ENCODE measurements around the gene DGKA. TPM values are rescaled to one million over a fixed set of nuclear protein-coding genes. Genes with fewer than 3 reads are reported as not detected.
"Not testable (repeated sequence)": the region's sequence is repeated elsewhere in the genome, so short reads cannot be mapped to it uniquely, and the experiment has no call there.

DGKA gene
- total and polyA plus RNA-seq, 3 donors from 2014 or later = 28.9 to 40.4 (median 40.3) TPM

- peak overlapping the region; percentile 43 to 68 for H3K4me3 ChIP-seq
- H3K36me3 ChIP-seq (ENCODE audit: low read depth, missing control alignments) = no peaks in the 10 kb centered on the region
- H3K4me1 ChIP-seq = peaks cover 13% of the 10 kb centered on the region
- 0% methylated on average over 4 of the region's 5 CpGs for WGBS, 2 donors
- intact Hi-C loops (cut with DNase I; ENCODE audit: low total_unique reads) = no loop called here
- DNase-seq = no peak
- no peaks in the 10 kb centered on the region for H3K27me3 ChIP-seq
- H3K27ac ChIP-seq = peak overlapping the region; percentile 68 to 74
- H3K9me3 ChIP-seq = no peaks in the 10 kb centered on the region
- TF ChIP-seq POLR2A (IDR thresholded peaks at IDR 0.05) = no peak
- no peak for TF ChIP-seq CTCF (IDR thresholded peaks at IDR 0.05)
Measured at GRCh38 chr12:55997535-55997859, 66.5 kb downstream of the DGKA start.

- DNase-seq; H3K9me3 ChIP-seq; H3K4me3 ChIP-seq; H3K36me3 ChIP-seq (ENCODE audit: low read depth, missing control alignments); intact Hi-C loops (cut with DNase I; ENCODE audit: low total_unique reads); H3K27me3 ChIP-seq; H3K27ac ChIP-seq: not testable (repeated sequence)
- peaks cover 13% of the 10 kb centered on the region for H3K4me1 ChIP-seq
- WGBS, 2 donors = 61 to 74% methylated on average over 6 of the region's 6 CpGs
Measured at GRCh38 chr12:55999522-55999921, 68.6 kb downstream of the DGKA start.

GRCh38 chr12:55999999-56000540 lies 69.1 kb downstream of the DGKA start:
- WGBS, 2 donors = 81 to 86% methylated on average over 11 to 33 of the region's 33 CpGs
- H3K27me3 ChIP-seq; H3K36me3 ChIP-seq (ENCODE audit: low read depth, missing control alignments); intact Hi-C loops (cut with DNase I; ENCODE audit: low total_unique reads); H3K9me3 ChIP-seq; DNase-seq; H3K27ac ChIP-seq: not testable (repeated sequence)
- peak overlapping the region; percentile 0 to 45 for H3K4me3 ChIP-seq
- peaks cover 13% of the 10 kb centered on the region for H3K4me1 ChIP-seq

- intact Hi-C loops (cut with DNase I; ENCODE audit: low total_unique reads) = no loop called here
- H3K9me3 ChIP-seq = no peaks in the 10 kb centered on the region
- H3K27ac ChIP-seq = no peak overlapping the region
- no peaks in the 10 kb centered on the region for H3K36me3 ChIP-seq (ENCODE audit: low read depth, missing control alignments)
- no peak for DNase-seq
- H3K4me3 ChIP-seq = no peak overlapping the region
- peaks cover 7% of the 10 kb centered on the region for H3K4me1 ChIP-seq
- WGBS, 2 donors = 80 to 89% methylated on average over 7 of the region's 7 CpGs
- no peaks in the 10 kb centered on the region for H3K27me3 ChIP-seq
- TF ChIP-seq CTCF (IDR thresholded peaks at IDR 0.05) (no peak), POLR2A (IDR thresholded peaks at IDR 0.05) (no peak)
Measured at GRCh38 chr12:56001487-56002100, 70.6 kb downstream of the DGKA start.

- H3K27ac ChIP-seq; H3K4me1 ChIP-seq; DNase-seq; H3K36me3 ChIP-seq (ENCODE audit: low read depth, missing control alignments); intact Hi-C loops (cut with DNase I; ENCODE audit: low total_unique reads); H3K9me3 ChIP-seq; H3K4me3 ChIP-seq; H3K27me3 ChIP-seq: not testable (repeated sequence)
- WGBS, 2 donors = 73 to 97% methylated on average over 4 to 5 of the region's 5 CpGs
Measured at GRCh38 chr12:56003376-56003775, 72.4 kb downstream of the DGKA start.

Other genes with a start within 250 kb of the DGKA start
- gene ITGA7, start 223.3 kb upstream of the DGKA start, total RNA-seq = 10 to 100 TPM; 26.4 to 30.6 TPM
- 43.3 TPM for gene ITGA7, start 223.3 kb upstream of the DGKA start, polyA plus RNA-seq (ENCODE audit: insufficient read depth, low read depth, low replicate concordance)
- gene BLOC1S1, start 215.1 kb upstream of the DGKA start, total RNA-seq = 100 to 1,000 TPM; 110 to 145 TPM
- 108 TPM for gene BLOC1S1, start 215.1 kb upstream of the DGKA start, polyA plus RNA-seq (ENCODE audit: insufficient read depth, low read depth, low replicate concordance)
- 10 to 100 TPM; 15.1 to 18.0 TPM for gene RDH5, start 210.8 kb upstream of the DGKA start, total RNA-seq
- 9.8 TPM for gene RDH5, start 210.8 kb upstream of the DGKA start, polyA plus RNA-seq (ENCODE audit: insufficient read depth, low read depth, low replicate concordance)
- gene CD63, start 202.2 kb upstream of the DGKA start, total RNA-seq = 100 to 1,000 TPM; 600 to 668 TPM
- gene CD63, start 202.2 kb upstream of the DGKA start, polyA plus RNA-seq (ENCODE audit: insufficient read depth, low read depth, low replicate concordance) = 655 TPM
- 1 to 10 TPM; 3.1 to 3.3 TPM for gene GDF11, start 188.0 kb upstream of the DGKA start, total RNA-seq
- gene GDF11, start 188.0 kb upstream of the DGKA start, polyA plus RNA-seq (ENCODE audit: insufficient read depth, low read depth, low replicate concordance) = 3.0 TPM
- 10 to 100 TPM; 88.3 to 96.3 TPM for gene SARNP, start 113.4 kb upstream of the DGKA start, total RNA-seq
- gene SARNP, start 113.4 kb upstream of the DGKA start, polyA plus RNA-seq (ENCODE audit: insufficient read depth, low read depth, low replicate concordance) = 99.2 TPM
- 10 to 100 TPM; 16.2 to 18.6 TPM for gene ORMDL2, start 113.1 kb upstream of the DGKA start, total RNA-seq
- 82.4 TPM for gene ORMDL2, start 113.1 kb upstream of the DGKA start, polyA plus RNA-seq (ENCODE audit: insufficient read depth, low read depth, low replicate concordance)
- gene DNAJC14, start 101.6 kb upstream of the DGKA start, total RNA-seq = 10 to 100 TPM; 74.6 to 75.4 TPM
- gene DNAJC14, start 101.6 kb upstream of the DGKA start, polyA plus RNA-seq (ENCODE audit: insufficient read depth, low read depth, low replicate concordance) = 67.6 TPM
- 1 to 10 TPM; 1.3 TPM for gene MMP19, start 88.2 kb upstream of the DGKA start, total RNA-seq
- 6.5 TPM for gene MMP19, start 88.2 kb upstream of the DGKA start, polyA plus RNA-seq (ENCODE audit: insufficient read depth, low read depth, low replicate concordance)
- 10 to 100 TPM; 51.8 to 71.3 TPM for gene PYM1, start 3.3 kb upstream of the DGKA start, total RNA-seq
- gene PYM1, start 3.3 kb upstream of the DGKA start, polyA plus RNA-seq (ENCODE audit: insufficient read depth, low read depth, low replicate concordance) = 51.6 TPM
- gene PMEL, start 34.9 kb downstream of the DGKA start, total RNA-seq = 10 to 100 TPM in 1 of 2 donors, 1 to 10 TPM in 1; 8.9 to 11.1 TPM
- gene PMEL, start 34.9 kb downstream of the DGKA start, polyA plus RNA-seq (ENCODE audit: insufficient read depth, low read depth, low replicate concordance) = 8.2 TPM
- gene CDK2, start 35.7 kb downstream of the DGKA start, total RNA-seq = 10 to 100 TPM; 16.5 to 20.3 TPM
- gene CDK2, start 35.7 kb downstream of the DGKA start, polyA plus RNA-seq (ENCODE audit: insufficient read depth, low read depth, low replicate concordance) = 19.8 TPM
- gene RAB5B, start 42.9 kb downstream of the DGKA start, total RNA-seq = 100 to 1,000 TPM; 144 to 198 TPM
- 139 TPM for gene RAB5B, start 42.9 kb downstream of the DGKA start, polyA plus RNA-seq (ENCODE audit: insufficient read depth, low read depth, low replicate concordance)
- 10 to 100 TPM in 1 of 2 donors, 1 to 10 TPM in 1; 9.5 to 14.3 TPM for gene SUOX, start 66.1 kb downstream of the DGKA start, total RNA-seq
- 14.1 TPM for gene SUOX, start 66.1 kb downstream of the DGKA start, polyA plus RNA-seq (ENCODE audit: insufficient read depth, low read depth, low replicate concordance)
- 10 to 100 TPM; 10.7 to 13.9 TPM for gene IKZF4, start 89.9 kb downstream of the DGKA start, total RNA-seq
- gene IKZF4, start 89.9 kb downstream of the DGKA start, polyA plus RNA-seq (ENCODE audit: insufficient read depth, low read depth, low replicate concordance) = 17.7 TPM
- gene RPS26, start 110.8 kb downstream of the DGKA start, total RNA-seq = 100 to 1,000 TPM; 395 to 568 TPM
- gene RPS26, start 110.8 kb downstream of the DGKA start, polyA plus RNA-seq (ENCODE audit: insufficient read depth, low read depth, low replicate concordance) = 197 TPM
- gene ERBB3, start 149.0 kb downstream of the DGKA start, total RNA-seq = 1 to 10 TPM; 3.3 to 9.8 TPM
- gene ERBB3, start 149.0 kb downstream of the DGKA start, polyA plus RNA-seq (ENCODE audit: insufficient read depth, low read depth, low replicate concordance) = 6.1 TPM
- 10 to 100 TPM; 61.0 to 81.4 TPM for gene PA2G4, start 173.4 kb downstream of the DGKA start, total RNA-seq
- 190 TPM for gene PA2G4, start 173.4 kb downstream of the DGKA start, polyA plus RNA-seq (ENCODE audit: insufficient read depth, low read depth, low replicate concordance)
- 1,000 to 10,000 TPM; 1,066 to 1,985 TPM for gene RPL41, start 185.5 kb downstream of the DGKA start, total RNA-seq
- 2,323 TPM for gene RPL41, start 185.5 kb downstream of the DGKA start, polyA plus RNA-seq (ENCODE audit: insufficient read depth, low read depth, low replicate concordance)
- 10 to 100 TPM; 16.2 to 20.6 TPM for gene ZC3H10, start 187.1 kb downstream of the DGKA start, total RNA-seq
- gene ZC3H10, start 187.1 kb downstream of the DGKA start, polyA plus RNA-seq (ENCODE audit: insufficient read depth, low read depth, low replicate concordance) = 12.4 TPM
- 10 to 100 TPM; 72.0 to 99.8 TPM for gene ESYT1, start 197.1 kb downstream of the DGKA start, total RNA-seq
- 50.8 TPM for gene ESYT1, start 197.1 kb downstream of the DGKA start, polyA plus RNA-seq (ENCODE audit: insufficient read depth, low read depth, low replicate concordance)
- 100 to 1,000 TPM; 229 to 428 TPM for gene MYL6B, start 221.4 kb downstream of the DGKA start, total RNA-seq
- gene MYL6B, start 221.4 kb downstream of the DGKA start, polyA plus RNA-seq (ENCODE audit: insufficient read depth, low read depth, low replicate concordance) = 480 TPM
- 1,000 to 10,000 TPM in 1 of 2 donors, 100 to 1,000 TPM in 1; 939 to 1,373 TPM for gene MYL6, start 227.2 kb downstream of the DGKA start, total RNA-seq
- 1,271 TPM for gene MYL6, start 227.2 kb downstream of the DGKA start, polyA plus RNA-seq (ENCODE audit: insufficient read depth, low read depth, low replicate concordance)